ENCODE data around the gene OR8G1.

OR8G1 gene

GRCh38 chr11:124204008-124204407 lies 36.9 kb upstream of the OR8G1 start:
- Histone ChIP-seq H3K9me3 (ENCODE audit: severe bottlenecking) (no peaks in the 10 kb centered on the region), H3K36me3 (ENCODE audit: low read depth) (no peaks in the 10 kb centered on the region), H3K4me1 (ENCODE audit: insufficient read depth, poor library complexity, severe bottlenecking) (no peaks in the 10 kb centered on the region), H3K27ac (ENCODE audit: poor library complexity, severe bottlenecking) (no peak overlapping the region), H3K27me3 (ENCODE audit: insufficient read depth, poor library complexity, severe bottlenecking) (no peaks in the 10 kb centered on the region), H3K4me3 (ENCODE audit: severe bottlenecking) (no peak overlapping the region)
- no peak for TF ChIP-seq CTCF (IDR thresholded peaks at IDR 0.05; ENCODE audit: poor library complexity, severe bottlenecking)
- DNase-seq (ENCODE audit: low spot score) (no peak), ATAC-seq (ENCODE audit: low read depth) (no peak)

- no peak overlapping the region for H3K27ac ChIP-seq (ENCODE audit: poor library complexity, severe bottlenecking)
- H3K4me3 ChIP-seq (ENCODE audit: severe bottlenecking), result no peak overlapping the region
- ATAC-seq (ENCODE audit: low read depth) (no peak), DNase-seq (ENCODE audit: low spot score) (no peak)
- TF ChIP-seq CTCF (IDR thresholded peaks at IDR 0.05; ENCODE audit: poor library complexity, severe bottlenecking), result no peak
- no peaks in the 10 kb centered on the region for H3K9me3 ChIP-seq (ENCODE audit: severe bottlenecking)
- no peaks in the 10 kb centered on the region for H3K4me1 ChIP-seq (ENCODE audit: insufficient read depth, poor library complexity, severe bottlenecking)
- H3K36me3 ChIP-seq (ENCODE audit: low read depth), result no peaks in the 10 kb centered on the region
- no peaks in the 10 kb centered on the region for H3K27me3 ChIP-seq (ENCODE audit: insufficient read depth, poor library complexity, severe bottlenecking)
Measured at GRCh38 chr11:124207102-124207792, 33.6 kb upstream of the OR8G1 start.

- Histone ChIP-seq H3K4me1 (ENCODE audit: insufficient read depth, poor library complexity, severe bottlenecking) (no peaks in the 10 kb centered on the region), H3K27me3 (ENCODE audit: insufficient read depth, poor library complexity, severe bottlenecking) (peaks cover 3% of the 10 kb centered on the region), H3K27ac (ENCODE audit: poor library complexity, severe bottlenecking) (no peak overlapping the region), H3K9me3 (ENCODE audit: severe bottlenecking) (no peaks in the 10 kb centered on the region), H3K36me3 (ENCODE audit: low read depth) (no peaks in the 10 kb centered on the region), H3K4me3 (ENCODE audit: severe bottlenecking) (no peak overlapping the region)
- ATAC-seq (ENCODE audit: low read depth) (no peak), DNase-seq (ENCODE audit: low spot score) (no peak)
- TF ChIP-seq CTCF (IDR thresholded peaks at IDR 0.05; ENCODE audit: poor library complexity, severe bottlenecking), result no peak
Measured at GRCh38 chr11:124209824-124210357, 31.0 kb upstream of the OR8G1 start.

GRCh38 chr11:124210421-124210820 lies 30.5 kb upstream of the OR8G1 start:
- Histone ChIP-seq H3K9me3 (ENCODE audit: severe bottlenecking) (no peaks in the 10 kb centered on the region), H3K27ac (ENCODE audit: poor library complexity, severe bottlenecking) (no peak overlapping the region), H3K4me1 (ENCODE audit: insufficient read depth, poor library complexity, severe bottlenecking) (no peaks in the 10 kb centered on the region), H3K27me3 (ENCODE audit: insufficient read depth, poor library complexity, severe bottlenecking) (peaks cover 3% of the 10 kb centered on the region), H3K36me3 (ENCODE audit: low read depth) (no peaks in the 10 kb centered on the region), H3K4me3 (ENCODE audit: severe bottlenecking) (no peak overlapping the region)
- ATAC-seq (ENCODE audit: low read depth) (no peak), DNase-seq (ENCODE audit: low spot score) (no peak)
- no peak for TF ChIP-seq CTCF (IDR thresholded peaks at IDR 0.05; ENCODE audit: poor library complexity, severe bottlenecking)

- ATAC-seq (ENCODE audit: low read depth) (no peak), DNase-seq (ENCODE audit: low spot score) (no peak)
- no peak for TF ChIP-seq CTCF (IDR thresholded peaks at IDR 0.05; ENCODE audit: poor library complexity, severe bottlenecking)
- Histone ChIP-seq H3K27ac (ENCODE audit: poor library complexity, severe bottlenecking) (no peak overlapping the region), H3K9me3 (ENCODE audit: severe bottlenecking) (no peaks in the 10 kb centered on the region), H3K36me3 (ENCODE audit: low read depth) (no peaks in the 10 kb centered on the region), H3K4me1 (ENCODE audit: insufficient read depth, poor library complexity, severe bottlenecking) (no peaks in the 10 kb centered on the region), H3K4me3 (ENCODE audit: severe bottlenecking) (no peak overlapping the region), H3K27me3 (ENCODE audit: insufficient read depth, poor library complexity, severe bottlenecking) (peaks cover 3% of the 10 kb centered on the region)
Measured at GRCh38 chr11:124211321-124211720, 29.6 kb upstream of the OR8G1 start.
